ENCODE results near the gene SLC4A3.

GRCh38 chr2:219668316-219668715 is 40.9 kb downstream of the SLC4A3 start:
- TF ChIP-seq CTCF (IDR thresholded peaks at IDR 0.05; ENCODE audit: borderline replicate concordance, extremely low read depth, low read length, poor library complexity, severe bottlenecking) = no peak
- TF ChIP-seq EZH2 (IDR thresholded peaks at IDR 0.05; ENCODE audit: borderline replicate concordance, low read depth, low read length, severe bottlenecking) = no peak

Measured in DND-41 (cell line).